Fibroblast of lung (primary cell): ENCODE results near the gene TAPT1. TPM values are rescaled to one million over a fixed set of nuclear protein-coding genes. Genes with fewer than 3 reads are reported as not detected.

Source experiments
- DNase-seq, 2 donors: peaks; one replicate each; pipeline versions ENCODE4 v3.0.0 to v3.0.0-alpha.2; 2010; ENCODE audit warnings: low read depth in 2 of 2
- H2AFZ ChIP-seq: 2 replicates; pipeline ENCODE4 v1.5.1; 2012; ENCODE audit warnings: low read length, control low read depth, inconsistent platforms
- H3K27ac ChIP-seq: 2 replicates; pipeline ENCODE4 v1.5.1; 2011; ENCODE audit warnings: low read length, control low read depth; ENCODE audit not compliant: insufficient read depth
- H3K27me3 ChIP-seq: 2 replicates; pipeline ENCODE4 v1.5.1; 2011; ENCODE audit warnings: mild to moderate bottlenecking, low read length; ENCODE audit not compliant: control insufficient read depth, insufficient read depth
- H3K36me3 ChIP-seq: 2 replicates; pipeline ENCODE4 v1.5.1; 2011; ENCODE audit warnings: low read length; ENCODE audit not compliant: control insufficient read depth, insufficient read depth
- H3K4me1 ChIP-seq: 2 replicates; pipeline ENCODE4 v1.5.1; 2011; ENCODE audit warnings: low read length; ENCODE audit not compliant: control insufficient read depth, insufficient read depth; ENCODE audit errors: extremely low read depth
- H3K4me2 ChIP-seq: 2 replicates; pipeline ENCODE4 v1.5.1; 2011; ENCODE audit warnings: low read length, control low read depth; ENCODE audit not compliant: insufficient read depth; ENCODE audit errors: extremely low read depth
- H3K4me3 ChIP-seq, 4 experiments: fragments of 200-600 bp in 1 of 4; sonication (generic) in 1 of 4; replicated peaks in 1 of 4; 2 replicates each; pipeline ENCODE4 v1.5.1; 2011 to 2016; ENCODE audit warnings: low read length in 4 of 4, low read depth in 3 of 4, mild to moderate bottlenecking in 3 of 4, control low read depth in 2 of 4, inconsistent platforms in 1 of 4, mixed read lengths in 1 of 4; ENCODE audit not compliant: insufficient read depth in 1 of 4; ENCODE audit errors: control extremely low read depth in 1 of 4
- H3K79me2 ChIP-seq: 2 replicates; pipeline ENCODE4 v1.5.1; 2012; ENCODE audit warnings: mild to moderate bottlenecking, low read length, inconsistent platforms; ENCODE audit not compliant: control insufficient read depth, insufficient read depth
- H3K9ac ChIP-seq: 2 replicates; pipeline ENCODE4 v1.5.1; 2011; ENCODE audit warnings: mild to moderate bottlenecking, low read length, control low read depth; ENCODE audit not compliant: insufficient read depth
- H3K9me3 ChIP-seq: 2 replicates; pipeline ENCODE4 v1.5.1; 2012; ENCODE audit warnings: low read depth, low read length; ENCODE audit not compliant: control insufficient read depth, insufficient read depth
- H4K20me1 ChIP-seq: 2 replicates; pipeline ENCODE4 v1.5.1; 2011; ENCODE audit warnings: low read length; ENCODE audit not compliant: control insufficient read depth, insufficient read depth; ENCODE audit errors: extremely low read depth
- CTCF ChIP-seq, 2 donors: IDR thresholded peaks in 1 of 2; conservative IDR thresholded peaks in 1 of 2; 1 replicate in 1 of 2; 2 replicates in 1 of 2; pipeline ENCODE4 v1.5.1; 2011 to 2012; ENCODE audit warnings: low read length in 2 of 2, control low read depth in 1 of 2, inconsistent platforms in 1 of 2, low read depth in 1 of 2, mild to moderate bottlenecking in 1 of 2
- EZH2 ChIP-seq: IDR thresholded peaks from 2 replicates; pipeline ENCODE4 v1.5.1; 2012; ENCODE audit warnings: low read length, control low read depth, mild to moderate bottlenecking; ENCODE audit errors: missing control alignments
- polyA plus RNA-seq, 2 donors: library from polyadenylated mRNA; depleted of rRNA in 1 of 2; stranded (reverse) in 1 of 2; unstranded in 1 of 2; fragments of >200 nt; gene quantifications; 2 replicates each; pipeline ENCODE4 v1.2.1, GENCODE V29; 2011 to 2012; ENCODE audit warnings: missing spikeins in 1 of 2
- total RNA-seq: library from RNA; depleted of rRNA; stranded (reverse); fragments of >200 nt; gene quantifications from 2 replicates; pipeline ENCODE4 v1.2.1, GENCODE V29; 2014

Gene TAPT1
- total and polyA plus RNA-seq, 2 donors (not counting 1 experiment from before 2014, with no cell fraction given): 18.7 to 20.6 TPM

GRCh38 chr4:16255730-16256129 lies 29.5 kb upstream of the TAPT1 start:
- Histone ChIP-seq H3K79me2 (no peaks in the 10 kb centered on the region), H3K27me3 (no peaks in the 10 kb centered on the region), H3K4me3 (no peak overlapping the region), H3K36me3 (no peaks in the 10 kb centered on the region), H3K27ac (no peak overlapping the region), H4K20me1 (no peaks in the 10 kb centered on the region), H3K4me1 (peaks cover 9% of the 10 kb centered on the region), H3K9ac (no peak overlapping the region), H2AFZ (no peak overlapping the region), H3K4me2 (no peak overlapping the region), H3K9me3 (no peaks in the 10 kb centered on the region)
- TF ChIP-seq CTCF (conservative IDR thresholded peaks at IDR 0.05 in 1 of 2, IDR thresholded peaks at IDR 0.05 in 1 of 2; ENCODE audit: low read depth in 1 of 2, low read length in 2 of 2) (no peak), EZH2 (no peak)
- no peak for DNase-seq

DNA sequence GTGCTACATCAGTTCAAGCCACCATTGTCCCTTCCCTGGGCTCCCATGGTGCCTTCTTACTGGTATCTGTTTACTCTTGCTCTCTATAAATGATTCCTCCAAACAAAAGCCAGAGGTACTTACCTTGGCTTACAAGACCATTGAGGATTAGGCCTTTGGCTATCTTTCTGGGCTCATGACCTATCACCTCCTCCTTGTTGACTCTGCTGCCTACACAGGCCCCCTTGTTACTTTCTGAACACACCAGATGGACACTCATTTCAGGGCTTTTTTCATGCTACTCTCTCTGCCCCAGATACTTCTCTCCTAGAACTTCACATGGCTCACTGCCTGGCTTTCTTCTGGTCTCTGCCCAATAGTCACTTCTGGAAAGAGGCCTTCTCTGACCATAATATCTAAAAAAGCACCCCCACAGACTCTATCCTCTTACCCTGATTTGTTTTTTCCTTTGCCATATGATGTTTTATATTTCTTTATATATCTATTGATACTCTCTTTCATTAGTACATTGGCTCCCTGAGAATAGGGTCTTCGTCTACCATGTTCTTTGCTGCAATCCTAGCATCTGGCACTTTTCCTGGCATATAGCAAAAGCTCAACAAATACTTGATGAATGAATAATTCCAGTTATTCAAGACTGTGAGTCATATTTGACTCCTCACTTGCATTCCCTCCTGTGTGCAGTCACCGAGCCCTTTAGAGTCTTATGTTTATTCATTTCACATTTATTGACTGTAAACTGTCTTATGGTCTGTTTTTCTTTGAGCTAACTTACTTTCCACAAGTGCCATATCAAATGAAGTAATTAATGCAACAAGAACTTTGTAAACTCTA lies 27.1 kb upstream of the TAPT1 start:
- H4K20me1 ChIP-seq: no peaks in the 10 kb centered on the region
- no peaks in the 10 kb centered on the region for H3K27me3 ChIP-seq
- H3K4me2 ChIP-seq: no peak overlapping the region
- no peaks in the 10 kb centered on the region for H3K9me3 ChIP-seq
- no peak overlapping the region for H2AFZ ChIP-seq
- TF ChIP-seq EZH2 (no peak), CTCF (conservative IDR thresholded peaks at IDR 0.05 in 1 of 2, IDR thresholded peaks at IDR 0.05 in 1 of 2; ENCODE audit: low read depth in 1 of 2, low read length in 2 of 2) (no peak)
- no peaks in the 10 kb centered on the region for H3K79me2 ChIP-seq
- no peaks in the 10 kb centered on the region for H3K36me3 ChIP-seq
- no peak overlapping the region for H3K27ac ChIP-seq
- peak; percentile 81 to 91 for DNase-seq
- H3K9ac ChIP-seq: no peak overlapping the region
- H3K4me1 ChIP-seq: peaks cover 9% of the 10 kb centered on the region
- no peak overlapping the region for H3K4me3 ChIP-seq

DNA sequence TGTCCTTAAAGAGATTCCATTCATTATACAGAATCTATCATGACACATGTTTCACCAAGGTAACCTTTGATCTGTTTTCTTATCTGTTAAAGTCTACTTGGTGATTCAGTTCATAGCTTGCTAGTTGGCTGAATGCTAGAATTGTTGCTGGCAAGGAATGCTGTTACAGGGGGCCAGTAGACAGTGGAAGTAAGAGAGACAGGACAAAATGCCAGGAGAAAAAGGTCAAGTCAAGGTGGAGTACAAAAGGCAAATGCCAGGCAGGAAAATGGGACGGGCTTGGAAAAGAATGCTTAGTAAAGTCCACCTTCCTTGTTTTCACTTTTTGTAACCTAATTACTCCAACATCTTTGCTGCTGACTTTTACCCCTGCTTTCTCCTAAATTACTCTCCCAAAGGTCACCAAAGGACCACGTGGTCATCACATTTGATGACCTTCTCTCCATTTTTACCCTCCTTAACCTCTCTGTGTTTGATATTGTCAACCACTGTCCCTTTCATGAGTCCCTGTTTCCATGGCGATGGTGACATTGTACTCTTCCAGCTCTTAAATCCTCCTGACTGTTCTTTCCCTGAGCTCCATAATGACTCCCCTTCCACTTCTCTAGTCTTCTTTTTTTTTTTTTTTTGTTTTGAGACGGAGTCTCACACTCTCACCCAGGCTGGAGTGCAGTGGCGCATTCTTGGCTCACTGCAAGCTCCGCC lies 24.5 kb upstream of the TAPT1 start:
- H3K4me2 ChIP-seq: no peak overlapping the region
- no peak overlapping the region for H3K27ac ChIP-seq
- no peaks in the 10 kb centered on the region for H3K79me2 ChIP-seq
- H3K4me3 ChIP-seq: no peak overlapping the region
- no peaks in the 10 kb centered on the region for H3K27me3 ChIP-seq
- H3K9ac ChIP-seq: no peak overlapping the region
- DNase-seq: peak in 1 of 2 donors; percentile 83
- no peaks in the 10 kb centered on the region for H3K36me3 ChIP-seq
- H4K20me1 ChIP-seq: no peaks in the 10 kb centered on the region
- TF ChIP-seq CTCF (conservative IDR thresholded peaks at IDR 0.05 in 1 of 2, IDR thresholded peaks at IDR 0.05 in 1 of 2; ENCODE audit: low read depth in 1 of 2, low read length in 2 of 2) (no peak), EZH2 (no peak)
- H3K4me1 ChIP-seq: peaks cover 9% of the 10 kb centered on the region
- H2AFZ ChIP-seq: no peak overlapping the region
- H3K9me3 ChIP-seq: no peaks in the 10 kb centered on the region
